Measurements from ENCODE around the gene OPTN.
"Not testable (repeated sequence)": the region's sequence is repeated elsewhere in the genome, so short reads cannot be mapped to it uniquely, and the experiment has no call there.

The OPTN gene

GRCh38 chr10:13091801-13092200 is 8.2 kb upstream of the OPTN start:
- no peak for DNase-seq

- DNase-seq: no peak
Observed at GRCh38 chr10:13092291-13093102, 7.5 kb upstream of the OPTN start.

DNA sequence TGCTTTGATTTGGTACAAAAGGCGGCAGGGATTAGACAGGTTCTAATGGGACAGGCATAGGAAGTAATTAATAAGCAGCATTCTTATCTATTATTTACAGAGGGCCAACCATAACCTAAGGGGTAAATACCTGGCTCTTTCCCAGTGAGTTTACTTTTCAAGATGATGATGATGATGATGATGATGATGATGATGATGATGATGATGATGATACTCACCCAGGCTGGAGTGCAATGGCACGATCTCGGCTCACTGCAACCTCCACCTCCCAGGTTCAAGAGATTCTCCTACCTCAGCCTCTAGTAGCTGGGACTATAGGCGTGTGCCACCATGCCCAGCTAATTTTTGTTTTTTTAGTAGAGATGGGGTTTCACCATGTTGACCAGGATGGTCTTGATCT is 5.9 kb upstream of the OPTN start:
- DNase-seq: not testable (repeated sequence)

GRCh38 chr10:13095094-13095493 is 4.9 kb upstream of the OPTN start:
- no peak for DNase-seq

GRCh38 chr10:13095929-13096328 is 4.0 kb upstream of the OPTN start:
- no peak for DNase-seq

- peak; percentile 31 for DNase-seq
Observed at GRCh38 chr10:13099144-13099665, 758 bp upstream of the OPTN start.

DNA sequence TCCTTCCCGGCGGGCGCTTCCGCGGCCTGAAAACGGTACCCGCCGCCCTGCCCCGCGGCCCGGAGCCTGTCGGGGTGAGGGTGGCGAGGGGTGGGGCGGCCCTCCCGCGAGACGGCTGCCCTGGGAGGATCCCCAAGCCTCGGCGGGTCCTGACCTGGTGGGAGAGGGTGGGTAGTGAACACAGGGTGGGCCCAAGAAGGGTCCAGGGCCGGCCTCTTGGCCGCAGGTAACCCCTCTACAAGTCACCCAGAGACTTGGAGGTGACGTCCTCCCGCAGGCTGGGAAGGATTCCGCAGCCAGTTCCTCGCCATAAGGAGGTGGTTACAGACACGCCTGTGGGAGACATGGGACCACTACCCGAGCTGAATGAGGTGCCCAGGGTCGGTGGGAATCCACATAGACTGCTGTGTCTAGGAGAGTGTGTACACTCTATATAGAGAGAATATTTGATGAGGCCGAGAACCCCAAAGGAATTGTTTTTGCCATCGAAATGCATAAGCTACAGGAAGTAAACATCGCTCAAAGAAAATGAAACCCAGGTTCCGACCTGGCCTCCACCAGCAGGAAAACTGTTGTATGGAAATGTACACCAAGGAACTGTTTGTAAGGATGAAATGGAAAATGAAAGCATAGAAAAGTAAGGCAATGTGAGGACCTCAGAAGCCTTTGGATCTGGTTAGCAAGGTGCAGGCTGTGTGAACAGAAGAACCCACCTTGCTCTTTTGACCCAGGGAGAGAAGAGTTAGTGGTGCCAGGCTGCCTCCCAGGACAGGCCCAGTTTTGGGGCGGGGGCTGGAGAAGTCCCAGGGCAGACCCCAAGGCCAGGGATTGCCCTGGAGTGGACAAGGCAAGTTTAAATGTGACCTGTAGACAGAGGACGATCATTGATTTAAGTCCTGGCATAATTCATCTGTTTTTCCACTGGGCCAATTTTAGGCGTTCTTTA is 659 bp downstream of the OPTN start:
- DNase-seq: no peak

DNA sequence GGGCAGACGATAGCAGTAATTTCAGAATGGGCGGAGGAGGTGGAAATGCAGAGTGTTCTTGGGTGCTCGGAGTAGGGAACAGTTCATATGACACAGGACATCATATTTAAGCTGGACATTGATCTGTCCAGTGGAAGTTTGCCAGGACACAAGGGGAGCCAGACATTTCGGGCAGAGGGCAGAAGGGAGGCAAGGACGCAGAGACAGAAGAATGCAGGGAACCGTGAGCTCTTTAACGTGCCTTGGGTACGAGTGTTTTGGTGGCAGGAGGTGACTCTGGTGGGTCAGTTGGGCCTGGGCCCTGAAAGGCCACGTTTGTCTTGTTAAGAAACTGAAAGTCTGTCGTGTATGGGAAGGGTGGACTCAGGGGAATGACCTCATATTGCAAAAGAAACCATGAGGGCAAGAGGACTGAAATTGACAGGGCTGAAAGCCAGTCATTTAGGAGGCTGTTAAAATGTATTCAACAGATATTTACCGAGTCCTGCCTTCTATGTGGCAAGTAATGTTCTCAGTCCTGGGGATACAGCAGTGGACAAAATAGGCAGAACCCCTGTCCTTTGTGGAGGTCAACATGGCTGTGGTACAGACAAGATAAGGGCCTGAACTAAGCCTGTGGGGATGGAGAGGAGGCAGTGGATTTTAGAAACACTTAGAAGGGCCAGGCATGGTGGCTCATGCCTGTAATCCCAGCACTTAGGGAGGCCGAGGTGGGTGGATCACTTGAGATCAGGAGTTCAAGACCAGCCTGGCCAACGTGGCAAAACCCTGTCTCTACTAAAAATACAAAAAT is 2.2 kb downstream of the OPTN start:
- no peak for DNase-seq

DNA sequence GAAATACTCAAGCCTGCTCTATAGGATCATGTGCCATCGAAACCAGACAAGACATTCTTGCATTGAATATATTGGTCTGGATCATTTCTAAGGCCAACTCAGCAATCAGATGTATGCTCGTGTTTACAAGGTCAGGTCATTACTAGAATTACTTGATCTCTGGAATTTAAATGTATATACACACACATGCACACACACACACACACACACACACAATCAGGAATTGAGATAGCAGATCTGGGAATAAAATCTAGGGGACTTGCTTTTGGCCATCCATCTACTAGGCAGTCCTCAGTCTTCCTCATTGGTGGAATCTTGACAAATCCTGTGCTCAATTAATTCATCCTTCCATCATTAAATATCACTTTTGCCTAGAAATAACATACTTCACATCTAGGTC is 3.6 kb downstream of the OPTN start:
- DNase-seq: no peak

DNA sequence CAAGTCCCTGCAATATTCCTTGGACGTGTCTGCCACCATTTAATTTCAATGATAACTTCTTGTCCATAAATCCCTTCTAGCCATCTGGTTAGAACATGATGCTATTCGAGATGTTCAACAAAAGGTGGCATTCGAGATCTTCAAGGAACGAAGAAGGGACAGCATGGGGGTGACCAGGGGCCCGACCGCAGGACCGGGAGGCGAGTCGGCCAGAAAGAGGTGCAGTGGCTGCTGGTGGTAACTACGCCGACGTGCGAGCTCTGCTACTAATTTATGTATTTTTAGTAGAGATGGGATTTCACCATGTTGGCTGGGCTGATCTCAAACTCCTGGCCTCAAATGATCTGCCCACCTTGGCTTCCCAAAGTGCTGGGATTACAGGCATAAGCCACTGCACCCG is 4.7 kb downstream of the OPTN start:
- DNase-seq: no peak

- no peak for DNase-seq
Observed at GRCh38 chr10:13105184-13105583, 5.2 kb downstream of the OPTN start.

GRCh38 chr10:13106387-13107045 is 6.6 kb downstream of the OPTN start:
- no peak for DNase-seq

DNA sequence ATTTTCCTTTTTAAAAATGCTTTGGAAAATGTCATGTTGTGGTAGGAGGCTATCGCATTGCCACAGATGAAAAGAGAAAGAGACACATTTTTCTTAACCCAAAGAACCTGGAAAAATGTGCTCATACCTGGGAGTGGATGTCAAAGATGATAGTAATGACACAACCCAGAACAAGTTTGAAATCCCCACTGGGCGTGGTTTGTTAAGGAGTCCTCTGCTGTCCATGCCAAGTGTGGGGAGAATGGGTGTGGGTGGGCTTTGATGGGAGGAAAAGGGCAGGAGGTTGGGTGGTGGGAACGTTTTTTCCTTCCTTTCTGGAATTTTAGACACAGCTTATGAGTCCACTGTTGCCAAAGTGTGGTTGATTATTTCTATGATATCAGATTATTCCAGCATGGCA is 10.9 kb downstream of the OPTN start:
- no peak for DNase-seq

- no peak for DNase-seq
Observed at GRCh38 chr10:13113544-13113943, 13.6 kb downstream of the OPTN start.

DNA sequence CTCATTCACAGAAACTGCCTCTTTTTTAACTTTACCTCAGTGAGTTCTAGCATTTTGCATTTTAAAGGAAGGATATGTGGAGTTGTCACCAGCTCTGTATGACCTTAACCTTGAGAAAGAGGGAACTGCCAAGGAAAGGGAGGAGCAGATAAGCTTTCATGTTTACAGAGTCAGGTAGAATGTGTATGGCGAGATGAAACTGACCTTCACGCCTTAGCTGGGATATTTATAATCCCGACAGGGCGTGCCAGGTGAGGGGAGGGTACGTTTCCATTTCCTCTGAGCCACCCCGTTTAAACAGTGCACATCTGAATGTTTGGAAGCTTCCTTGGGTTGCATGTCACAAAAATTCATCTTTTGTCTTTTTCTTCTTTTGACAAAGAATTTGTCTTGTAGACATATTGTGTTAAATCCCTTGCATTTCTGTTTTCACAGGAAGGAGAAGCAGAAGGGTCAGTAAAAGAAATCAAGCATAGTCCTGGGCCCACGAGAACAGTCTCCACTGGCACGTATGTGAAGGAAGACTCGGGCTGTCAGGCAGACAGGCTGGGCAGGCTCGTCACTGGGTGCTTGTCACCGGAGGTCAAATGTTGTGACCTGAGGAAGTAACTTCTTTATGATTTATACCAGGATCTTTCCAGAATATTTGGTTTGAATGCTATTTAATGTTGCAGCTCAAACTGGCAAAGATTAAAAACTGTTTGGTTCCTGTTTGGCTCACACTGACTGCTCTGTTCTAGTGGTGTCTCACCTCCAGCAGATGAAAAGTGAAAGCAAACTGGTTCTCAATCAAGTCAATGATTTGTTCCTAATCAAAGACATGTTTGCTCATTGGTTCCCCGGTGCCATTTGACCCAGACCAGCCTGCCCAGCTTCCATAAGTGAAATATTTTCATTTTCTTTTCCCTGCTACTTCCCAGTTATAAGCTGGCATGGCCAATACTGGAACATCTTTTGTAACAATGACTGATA is 16.2 kb downstream of the OPTN start:
- no peak for DNase-seq

DNA sequence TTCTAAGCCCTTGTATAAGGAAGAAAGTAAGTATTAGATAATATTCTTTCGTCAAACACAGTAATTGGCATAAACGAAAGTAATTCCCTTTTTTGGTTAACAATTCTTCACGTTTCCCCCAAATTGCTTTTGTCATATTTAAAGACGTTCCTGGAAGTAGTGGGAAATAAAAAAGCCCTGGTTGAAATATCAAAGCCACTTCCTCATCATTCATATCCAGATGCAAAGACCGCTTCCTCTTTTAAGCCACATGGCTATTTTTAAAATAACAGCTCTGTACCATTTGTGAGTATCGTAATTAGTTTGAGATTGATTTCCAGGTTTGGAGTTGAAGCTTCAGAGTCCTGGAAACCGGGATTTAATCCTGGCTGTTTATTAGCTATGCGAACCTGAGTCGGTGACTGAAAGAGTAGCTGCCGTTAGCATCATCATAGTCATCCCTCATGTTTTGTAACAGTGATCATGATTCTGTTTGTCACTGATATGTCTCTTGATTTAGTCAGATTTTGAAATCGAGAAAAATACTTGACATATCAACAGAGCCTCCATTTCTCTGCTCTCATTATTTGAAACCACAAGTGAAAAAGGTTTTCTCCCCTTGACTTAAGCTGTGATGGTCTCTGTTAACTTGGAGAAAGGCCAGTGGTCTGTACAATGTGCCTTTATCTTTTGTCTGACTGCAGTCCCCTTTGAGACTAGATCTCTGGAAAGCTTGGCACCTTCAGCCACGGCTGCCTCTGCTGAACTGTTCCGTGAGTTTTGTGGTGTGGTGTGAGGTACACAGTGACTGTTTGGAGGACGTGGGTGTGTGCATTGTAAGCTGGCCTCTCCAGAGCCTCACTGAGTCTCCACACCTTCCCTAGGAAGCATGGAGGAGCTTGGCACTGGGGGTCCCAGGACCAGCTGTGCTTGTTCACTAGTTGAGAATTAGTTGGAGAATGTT is 18.1 kb downstream of the OPTN start:
- DNase-seq: no peak

DNA sequence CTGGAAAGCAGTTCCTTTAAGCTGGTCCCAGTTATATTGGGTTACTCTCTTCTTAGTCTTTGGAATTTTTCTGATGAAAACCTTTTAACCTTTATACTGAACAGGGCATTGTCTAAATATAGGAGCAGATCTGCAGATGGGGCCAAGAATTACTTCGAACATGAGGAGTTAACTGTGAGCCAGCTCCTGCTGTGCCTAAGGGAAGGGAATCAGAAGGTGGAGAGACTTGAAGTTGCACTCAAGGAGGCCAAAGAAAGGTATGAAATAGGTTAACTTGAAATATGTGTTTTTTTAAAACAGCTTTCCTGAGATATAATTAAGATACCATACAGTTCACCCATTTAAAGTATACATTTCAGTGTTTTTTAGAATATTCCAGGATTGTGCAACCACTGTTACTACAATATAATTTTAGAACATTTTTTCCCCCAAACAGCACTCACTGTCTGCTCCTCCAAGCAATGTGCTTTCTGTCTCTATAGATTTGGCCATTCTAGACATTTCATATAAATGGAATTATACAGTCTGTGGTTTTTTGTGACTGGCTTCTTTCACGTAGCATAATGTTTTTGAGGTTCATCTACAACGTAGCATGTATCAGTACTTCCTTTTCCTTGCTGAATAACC is 18.9 kb downstream of the OPTN start:
- no peak for DNase-seq

DNA sequence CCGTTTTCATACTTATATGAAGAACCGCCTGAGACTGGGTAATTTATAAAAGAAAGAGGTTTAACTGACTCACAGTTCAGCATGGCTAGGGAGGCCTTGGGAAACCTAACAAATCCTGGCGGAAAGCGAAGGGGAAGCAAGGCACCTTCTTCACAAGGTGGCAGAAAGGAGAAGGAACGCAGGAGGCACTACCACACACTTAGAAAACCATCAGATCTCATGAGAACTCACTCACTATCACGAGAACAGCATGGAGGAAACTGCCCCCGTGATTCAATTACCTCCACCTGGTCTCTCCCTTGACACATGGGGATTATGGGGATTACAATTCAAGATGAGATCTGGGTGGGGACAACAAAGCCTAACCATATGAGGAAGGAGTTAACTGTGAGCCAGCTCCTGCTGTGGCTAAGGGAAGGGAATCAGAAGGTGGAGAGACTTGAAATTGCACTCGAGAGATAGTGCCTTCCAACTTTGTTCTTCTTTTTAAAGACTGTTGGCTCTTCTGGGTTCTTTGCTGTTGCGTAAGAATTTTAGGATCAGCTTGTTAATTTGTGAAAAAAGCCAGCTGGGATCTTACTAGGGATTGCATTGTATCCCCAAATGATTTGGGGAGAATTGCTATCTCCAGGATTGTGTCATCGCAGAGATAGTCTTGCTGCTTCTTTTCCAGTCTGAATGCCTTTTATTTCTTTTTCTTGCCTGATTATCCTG is 21.0 kb downstream of the OPTN start:
- no peak for DNase-seq

DNA sequence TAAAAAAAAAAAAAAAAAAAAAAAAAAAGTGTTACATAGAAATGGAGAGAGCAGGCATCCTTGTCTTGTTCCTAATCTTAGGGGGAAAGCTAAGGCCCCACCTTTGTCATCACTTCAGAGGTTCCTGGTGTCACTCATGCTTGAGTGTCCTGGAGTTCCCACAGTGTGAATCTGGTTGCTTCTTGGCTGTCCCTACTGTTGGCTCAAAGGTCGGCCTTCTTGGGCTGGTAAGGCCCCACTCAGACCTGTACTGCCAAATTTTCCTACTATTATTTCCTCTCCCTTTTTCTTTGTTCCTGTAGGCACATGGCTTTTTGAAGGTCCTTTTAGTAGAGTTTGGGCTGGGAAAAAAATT is 21.5 kb downstream of the OPTN start:
- no peak for DNase-seq
